Activated CD8-positive, alpha-beta memory T cell treated with anti-CD3 and anti-CD28 coated beads, Interleukin-2, amount 50 U/mL, for 24 hours (primary cell): ENCODE measurements around the gene ST3GAL4.
"Not testable (repeated sequence)": the region's sequence is repeated elsewhere in the genome, so short reads cannot be mapped to it uniquely, and the experiment has no call there.

Source experiments
- DNase-seq: peaks from one replicate; pipeline ENCODE4 v3.0.0-alpha.2; 2020; ENCODE audit errors: extremely low read depth

Gene ST3GAL4, protein sequence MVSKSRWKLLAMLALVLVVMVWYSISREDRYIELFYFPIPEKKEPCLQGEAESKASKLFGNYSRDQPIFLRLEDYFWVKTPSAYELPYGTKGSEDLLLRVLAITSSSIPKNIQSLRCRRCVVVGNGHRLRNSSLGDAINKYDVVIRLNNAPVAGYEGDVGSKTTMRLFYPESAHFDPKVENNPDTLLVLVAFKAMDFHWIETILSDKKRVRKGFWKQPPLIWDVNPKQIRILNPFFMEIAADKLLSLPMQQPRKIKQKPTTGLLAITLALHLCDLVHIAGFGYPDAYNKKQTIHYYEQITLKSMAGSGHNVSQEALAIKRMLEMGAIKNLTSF

GRCh38 chr11:126355324-126355925 is at the start of gene ST3GAL4:
Gene ST3GAL4, plus strand, starts transcription at chr11:126355686. Its CDS starts 50,470 bp downstream, at chr11:126406156.
- peak; percentile 49 for DNase-seq

- DNase-seq = no peak
Measured at GRCh38 chr11:126305699-126306098, 49.8 kb upstream of the ST3GAL4 start.

GRCh38 chr11:126307706-126308105 is 47.8 kb upstream of the ST3GAL4 start:
- DNase-seq = no peak

DNA sequence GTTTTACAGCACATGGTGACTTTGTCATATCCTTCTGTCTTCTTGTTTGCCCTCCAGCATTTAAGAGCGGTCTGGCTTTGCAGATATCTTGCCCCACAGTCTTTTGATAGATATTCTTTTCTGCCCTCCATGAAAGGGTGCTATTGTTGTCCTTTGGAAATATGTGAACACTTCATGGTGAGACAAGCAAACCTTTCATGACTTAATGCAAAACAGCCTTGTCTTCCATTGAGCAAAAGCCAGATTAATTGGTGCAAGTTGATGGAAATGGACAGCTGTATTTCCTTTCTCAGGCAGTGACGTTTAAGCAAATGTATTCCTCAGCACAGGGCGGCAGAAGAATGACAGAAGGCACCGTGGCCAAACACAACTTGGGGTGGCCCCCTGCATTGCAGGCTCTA is 47.2 kb upstream of the ST3GAL4 start:
- no peak for DNase-seq

GRCh38 chr11:126308771-126309170 is 46.7 kb upstream of the ST3GAL4 start:
- DNase-seq = not testable (repeated sequence)

DNA sequence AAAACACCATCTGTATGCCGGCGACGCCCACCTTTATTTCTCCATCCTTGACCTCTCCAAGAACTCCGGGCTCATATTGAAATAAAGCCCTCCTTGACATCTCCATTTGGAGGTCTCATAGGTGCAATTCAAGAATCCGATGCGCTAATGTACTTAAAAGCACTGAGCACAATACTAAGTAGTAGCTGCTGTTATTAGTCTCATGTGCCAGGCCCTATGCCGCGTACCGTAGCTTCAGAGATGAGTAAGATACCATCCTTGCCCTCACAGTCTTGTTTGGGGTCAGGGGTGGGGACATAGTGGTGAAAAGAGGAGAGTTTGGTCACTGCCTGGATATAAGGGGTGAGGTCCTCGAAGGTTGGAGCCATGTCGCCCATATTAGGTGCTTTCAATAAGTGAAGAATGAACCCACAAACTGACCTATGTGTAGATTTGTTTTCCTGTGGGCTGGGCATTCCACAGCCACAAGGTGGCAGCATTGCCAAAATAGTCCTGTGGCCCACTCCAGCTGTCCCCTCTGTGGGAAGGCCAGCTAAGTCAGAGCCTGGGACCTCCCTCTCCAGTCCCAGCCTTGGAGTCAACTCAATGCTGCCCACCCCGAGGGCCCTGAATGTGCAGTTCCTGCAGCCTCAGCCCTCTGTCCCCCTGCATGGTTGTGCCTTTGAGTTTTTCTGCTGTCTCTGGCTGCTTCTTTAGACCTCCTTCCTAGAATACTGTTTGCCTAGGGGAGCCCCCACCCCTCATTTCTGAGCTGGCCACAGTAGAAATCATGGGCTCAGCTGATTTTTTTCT is 45.1 kb upstream of the ST3GAL4 start:
- no peak for DNase-seq

GRCh38 chr11:126310992-126311310 is 44.5 kb upstream of the ST3GAL4 start:
- DNase-seq = no peak

- no peak for DNase-seq
Measured at GRCh38 chr11:126311401-126312291, 43.8 kb upstream of the ST3GAL4 start.

DNA sequence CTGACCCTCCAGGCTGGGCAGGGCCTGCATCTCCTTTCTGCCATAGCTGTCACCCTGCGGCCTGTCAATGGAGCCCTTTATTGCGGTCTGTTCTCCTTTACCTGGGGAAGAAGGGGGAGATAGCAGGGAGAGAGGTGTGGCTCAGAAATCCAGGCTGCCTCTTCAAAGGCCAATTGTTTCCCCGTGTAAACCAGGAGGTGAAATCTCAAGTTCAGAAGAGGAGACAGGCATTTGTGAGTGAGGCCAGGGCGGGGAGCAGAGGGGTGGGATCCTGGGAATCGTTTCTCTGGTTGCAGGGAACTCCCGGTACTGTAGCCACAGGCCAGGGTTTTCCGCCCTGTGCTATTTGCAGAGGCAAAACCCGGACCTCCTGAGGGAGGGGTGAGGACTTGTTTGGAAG is 42.5 kb upstream of the ST3GAL4 start:
- no peak for DNase-seq

DNA sequence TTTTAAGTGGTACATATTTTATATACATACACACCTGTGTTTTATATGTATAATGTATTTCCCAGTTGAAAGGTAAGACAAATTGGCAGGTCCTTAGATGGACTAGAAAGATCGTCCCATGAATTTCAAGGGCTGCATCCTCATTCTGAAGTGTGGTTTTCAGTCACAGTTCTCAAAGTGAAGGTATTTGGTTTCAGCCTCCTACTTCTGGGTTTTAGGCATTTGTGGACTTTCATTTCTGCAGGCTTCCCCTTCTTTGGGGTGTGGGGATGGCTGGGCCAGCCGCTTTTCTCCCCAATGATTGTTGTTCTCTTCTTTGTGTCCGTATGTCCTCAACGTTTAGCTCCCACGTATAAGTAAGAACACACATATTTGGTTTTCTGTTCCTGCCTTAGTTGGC is 41.7 kb upstream of the ST3GAL4 start:
- no peak for DNase-seq

DNA sequence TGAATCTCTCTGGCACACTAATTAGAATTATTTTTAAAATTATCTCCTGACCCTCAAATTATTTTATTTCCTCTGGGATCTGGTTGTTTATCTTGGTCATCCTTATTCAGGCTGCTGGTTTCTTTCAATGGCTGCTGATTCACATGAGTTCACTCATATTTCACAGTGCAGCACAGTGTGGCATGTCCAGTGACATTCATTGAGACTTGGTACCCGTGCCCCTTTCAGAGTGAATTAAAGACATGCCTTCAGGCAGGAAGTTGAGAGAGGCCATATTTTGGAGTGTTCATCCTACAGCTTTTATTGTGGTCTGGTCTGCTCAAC is 38.1 kb upstream of the ST3GAL4 start:
- no peak for DNase-seq

- no peak for DNase-seq
Measured at GRCh38 chr11:126317756-126318573, 37.5 kb upstream of the ST3GAL4 start.

GRCh38 chr11:126318574-126319373 is 36.7 kb upstream of the ST3GAL4 start:
- DNase-seq = no peak

DNA sequence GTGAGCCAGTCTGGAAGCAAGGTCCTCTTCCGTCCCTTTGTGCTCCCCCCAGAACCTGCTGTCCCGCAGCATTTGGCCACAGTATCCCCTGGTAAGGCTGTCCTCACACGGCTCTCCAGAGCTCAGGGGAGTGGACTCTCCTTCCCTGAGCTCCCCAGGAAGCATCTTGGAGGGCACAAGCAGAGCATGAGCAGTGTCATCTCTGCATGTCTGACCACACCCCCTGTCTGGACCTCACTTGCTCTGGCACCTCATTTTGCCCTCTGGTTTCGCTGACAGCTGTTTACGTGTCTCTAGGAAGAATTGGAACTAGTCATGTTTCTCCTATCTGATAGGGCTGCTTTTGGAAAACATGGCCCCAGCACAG is 36.1 kb upstream of the ST3GAL4 start:
- DNase-seq = no peak

GRCh38 chr11:126322996-126323395 is 32.5 kb upstream of the ST3GAL4 start:
- DNase-seq = no peak

DNA sequence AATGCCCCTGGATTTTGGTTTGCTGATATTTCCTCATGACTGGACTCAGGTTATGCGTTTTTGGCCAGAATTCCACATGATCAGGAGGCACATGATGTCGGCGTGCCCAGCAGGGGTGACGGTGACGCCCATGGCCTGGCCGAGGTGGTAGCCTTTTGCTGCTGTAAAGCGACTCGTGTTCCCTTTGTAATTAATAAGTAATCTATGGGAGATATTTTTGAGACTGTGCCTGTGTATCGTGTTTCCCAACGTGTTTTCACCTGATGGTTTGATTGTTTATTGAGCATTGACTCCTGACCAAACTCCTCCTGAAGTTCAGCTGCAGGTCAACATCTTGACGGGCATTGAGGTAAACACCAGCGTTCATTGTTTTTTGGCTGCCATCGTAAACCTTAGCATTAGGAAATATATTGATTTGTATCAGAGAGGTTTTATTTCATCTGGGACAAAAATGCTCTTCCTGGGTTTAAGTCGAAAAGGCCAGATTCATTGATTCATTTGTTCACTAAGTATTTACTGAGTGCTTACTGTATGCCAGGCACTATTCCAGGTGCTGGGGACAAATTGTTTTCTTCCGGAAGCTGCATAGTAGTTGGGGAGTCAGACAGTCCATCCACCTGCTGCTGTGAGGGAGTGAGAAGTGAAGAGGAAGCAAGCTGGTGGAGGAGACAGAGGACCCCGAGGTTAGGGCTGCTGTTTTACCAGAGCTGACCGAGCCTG is 28.0 kb upstream of the ST3GAL4 start:
- no peak for DNase-seq

DNA sequence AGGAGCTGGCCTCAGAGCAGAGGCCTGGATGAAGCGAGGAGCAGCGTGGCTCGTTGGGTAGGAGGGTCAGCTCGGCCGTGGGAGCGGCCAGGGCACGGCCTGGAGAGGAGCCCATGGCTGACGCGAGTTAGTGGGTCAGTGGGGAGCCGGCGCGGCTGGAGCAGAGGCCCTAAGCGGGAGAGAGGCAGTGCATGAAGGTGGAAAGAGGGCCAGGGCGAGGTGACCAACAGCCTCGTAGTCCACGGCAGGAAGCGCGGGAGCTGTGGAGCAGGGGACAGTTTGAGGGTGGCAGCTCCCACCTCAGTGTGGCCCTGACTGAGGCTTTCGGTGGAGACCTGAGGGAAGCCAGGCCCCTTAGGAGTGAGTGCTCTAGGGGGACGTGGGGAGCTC is 27.5 kb upstream of the ST3GAL4 start:
- no peak for DNase-seq

DNA sequence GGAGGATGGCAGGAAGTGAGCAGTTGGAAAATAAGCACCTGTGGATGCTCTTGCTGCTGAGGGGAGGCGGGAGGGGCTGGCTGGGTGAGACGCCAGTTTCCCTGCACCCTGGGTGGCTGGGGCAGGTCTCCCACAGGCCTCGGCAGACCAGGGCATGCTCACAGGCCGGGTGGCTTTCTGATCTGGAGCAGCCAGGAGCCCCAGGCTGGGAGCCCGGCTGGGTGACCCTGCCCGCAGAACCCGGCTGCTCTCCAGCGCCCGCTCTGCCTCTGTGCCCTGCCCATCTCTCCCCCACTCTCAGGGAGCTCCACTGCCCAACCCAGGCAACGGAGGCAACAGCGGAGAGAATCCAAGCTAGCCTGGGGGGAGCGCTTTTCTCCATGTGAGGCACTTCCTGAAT is 27.0 kb upstream of the ST3GAL4 start:
- DNase-seq = no peak

GRCh38 chr11:126328938-126329643 is 26.4 kb upstream of the ST3GAL4 start:
- no peak for DNase-seq
